GM19468 (cell line): Measurements from ENCODE around the gene NUTF2.

Experiments
- ATAC-seq: cut with Tn5 transposase; IDR thresholded peaks from one replicate; pipeline ENCODE4 v1.9.1; 2021; ENCODE audit warnings: mild to moderate bottlenecking, moderate library complexity, moderate number of reproducible peaks; ENCODE audit not compliant: unreplicated experiment; ENCODE audit errors: extremely low read depth

NUTF2 gene

GRCh38 chr16:67882374-67883145, 35.8 kb downstream of the NUTF2 start:
- ATAC-seq = no peak

GRCh38 chr16:67883146-67883871, 36.6 kb downstream of the NUTF2 start:
- no peak for ATAC-seq

- no peak for ATAC-seq
These were observed 37.1 kb downstream of the NUTF2 start for GRCh38 chr16:67883872-67884261.

- no peak for ATAC-seq
These were observed 38.0 kb downstream of the NUTF2 start, which contains the start of gene NRN1L for GRCh38 chr16:67884684-67885083. NRN1L (plus strand) TSS chr16:67884885; CDS start chr16:67884904, 19 bp downstream.

GRCh38 chr16:67885545-67885944, 38.8 kb downstream of the NUTF2 start:
- ATAC-seq = no peak

GRCh38 chr16:67885976-67886375, 39.2 kb downstream of the NUTF2 start:
- no peak for ATAC-seq

- no peak for ATAC-seq
These were observed 39.7 kb downstream of the NUTF2 start for GRCh38 chr16:67886387-67886786.

- no peak for ATAC-seq
These were observed 41.6 kb downstream of the NUTF2 start for GRCh38 chr16:67888331-67888730.

GRCh38 chr16:67892375-67892774, 45.6 kb downstream of the NUTF2 start:
- no peak for ATAC-seq

GRCh38 chr16:67892899-67893742, 46.4 kb downstream of the NUTF2 start, which contains the start of gene PSKH1:
PSKH1 (plus strand) TSS chr16:67893254; CDS start chr16:67908750, 15,496 bp downstream.
- ATAC-seq = peak; percentile 60

- no peak for ATAC-seq
These were observed 47.1 kb downstream of the NUTF2 start for GRCh38 chr16:67893743-67894399.

- ATAC-seq = no peak
These were observed 50.5 kb downstream of the NUTF2 start for GRCh38 chr16:67897231-67897630.

GRCh38 chr16:67901734-67902133, 55.0 kb downstream of the NUTF2 start:
- ATAC-seq = no peak

GRCh38 chr16:67902831-67903230, 56.1 kb downstream of the NUTF2 start:
- no peak for ATAC-seq

- ATAC-seq = no peak
These were observed 60.9 kb downstream of the NUTF2 start for GRCh38 chr16:67907397-67908180.

- ATAC-seq = no peak
These were observed 62.5 kb downstream of the NUTF2 start for GRCh38 chr16:67909056-67909742.

- no peak for ATAC-seq
These were observed 63.4 kb downstream of the NUTF2 start for GRCh38 chr16:67910158-67910557.

- ATAC-seq = no peak
These were observed 68.2 kb downstream of the NUTF2 start for GRCh38 chr16:67914758-67915495.
